PC-9 (cell line): Measurements from ENCODE around the gene KRT3. TPM values are rescaled to one million over a fixed set of nuclear protein-coding genes. Genes with fewer than 3 reads are reported as not detected.

Source experiments
- BruUV-seq: library from RNA; stranded (reverse); fragments of 400-500 nt; replicated peaks from 2 replicates; lab custom pipeline; 2021; lab: Mats Ljungman, UMichigan
- CTCF ChIA-PET: fragments of 300-600 bp; sonication (Branson Sonifier 250); formaldehyde crosslinking; loops from one replicate; lab custom pipeline; 2022; ENCODE audit warnings: antibody characterized with exemption; lab: Charles Lee
- POLR2A ChIA-PET: fragments of 300-600 bp; sonication (Branson Sonifier 250); formaldehyde crosslinking; loops from one replicate; lab custom pipeline; 2022; ENCODE audit warnings: antibody characterized with exemption; ENCODE audit not compliant: unreplicated experiment; lab: Charles Lee
- DNase-seq, 2 experiments: peaks; one replicate each; pipeline versions ENCODE4 v3.0.0 to v3.0.0-alpha.2; 2015 to 2022; ENCODE audit warnings: mixed read lengths in 1 of 2
- H2AFZ ChIP-seq: fragments of 200-600 bp; sonication (generic); 2 replicates; pipeline ENCODE4 v1.8.1; 2017; ENCODE audit warnings: antibody characterized with exemption
- H3F3A ChIP-seq: fragments of 200-600 bp; sonication (generic); 2 replicates; pipeline ENCODE4 v1.8.1; 2017; ENCODE audit warnings: antibody characterized with exemption, mild to moderate bottlenecking, low read depth; ENCODE audit not compliant: insufficient read depth
- H3K27ac ChIP-seq: fragments of 200-600 bp; sonication (generic); 2 replicates; pipeline ENCODE4 v1.6.1; 2016; ENCODE audit warnings: mixed run types
- H3K27me3 ChIP-seq: fragments of 200-600 bp; sonication (generic); 2 replicates; pipeline ENCODE4 v1.6.1; 2016; ENCODE audit warnings: low read depth, mixed run types; ENCODE audit not compliant: insufficient read depth
- H3K36me3 ChIP-seq: fragments of 200-600 bp; sonication (generic); 2 replicates; pipeline ENCODE4 v1.6.1; 2016; ENCODE audit warnings: low read depth, mixed run types
- H3K4me1 ChIP-seq: fragments of 200-600 bp; sonication (generic); replicated peaks from 2 replicates; pipeline ENCODE4 v1.6.1; 2016; ENCODE audit warnings: mixed run types; ENCODE audit not compliant: insufficient read depth
- H3K4me2 ChIP-seq: fragments of 200-600 bp; sonication (generic); 2 replicates; pipeline ENCODE4 v1.6.1; 2017; ENCODE audit warnings: mixed run types
- H3K4me3 ChIP-seq: fragments of 200-600 bp; sonication (generic); 2 replicates; pipeline ENCODE4 v1.6.1; 2016; ENCODE audit warnings: mixed run types
- H3K79me2 ChIP-seq: fragments of 200-600 bp; sonication (generic); 2 replicates; pipeline ENCODE4 v1.6.1; 2017; ENCODE audit warnings: low read depth, mixed run types
- H3K9me2 ChIP-seq: fragments of 200-600 bp; sonication (generic); 2 replicates; pipeline ENCODE4 v1.8.1; 2017; ENCODE audit warnings: mild to moderate bottlenecking; ENCODE audit not compliant: insufficient read depth
- H3K9me3 ChIP-seq: fragments of 200-600 bp; sonication (generic); 2 replicates; pipeline ENCODE4 v1.8.1; 2016; ENCODE audit warnings: low read depth; ENCODE audit not compliant: insufficient read depth
- H4K20me1 ChIP-seq: fragments of 200-600 bp; sonication (generic); 2 replicates; pipeline ENCODE4 v1.8.1; 2017; ENCODE audit not compliant: insufficient read depth
- EZH2 ChIP-seq: fragments of 200-600 bp; sonication (generic); IDR thresholded peaks from 2 replicates; pipeline ENCODE4 v1.8.0; 2017; ENCODE audit warnings: antibody characterized with exemption, low read depth
- intact Hi-C: fragments of 100-400 bp; cut with micrococcal nuclease; formaldehyde crosslinking; loops from one replicate; pipeline ENCODE4 v1.10.0; 2022; ENCODE audit not compliant: unreplicated experiment
- total RNA-seq: library from RNA; stranded (reverse); gene quantifications from 2 replicates; pipeline ENCODE4 v1.2.3, GENCODE V29; 2021
- TF ChIP-seq, protein P1 (sequence below): fragments of 200-600 bp; sonication (generic); conservative IDR thresholded peaks from 2 replicates; pipeline ENCODE4 v1.6.1; 2017; ENCODE audit warnings: mixed run types, antibody characterized with exemption, mild to moderate bottlenecking, moderate library complexity

KRT3 gene
- total RNA-seq, 1 experiment from 2014 or later = 0.24 TPM

DNA sequence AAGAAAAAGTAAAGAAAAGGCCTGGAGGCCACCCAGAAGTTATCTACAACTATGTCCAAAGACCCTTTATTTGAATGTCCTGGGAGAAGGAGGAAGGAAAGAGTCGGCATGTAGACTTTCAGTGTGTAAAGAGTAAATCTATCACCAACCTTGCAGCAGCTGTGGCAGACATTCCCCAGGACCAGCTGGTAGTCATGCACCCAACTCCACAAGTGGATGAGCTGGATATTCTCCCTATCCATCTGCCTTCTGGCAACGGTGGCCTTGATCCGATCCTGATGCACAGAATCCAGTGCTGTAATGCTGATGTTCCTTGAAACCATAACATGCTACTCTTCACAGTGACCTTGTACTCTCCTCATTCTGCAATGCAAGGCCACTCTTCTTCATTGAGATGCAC is 46.1 kb downstream of the KRT3 start:
- no peak overlapping the region for H3K4me2 ChIP-seq
- no TSS peak for BruUV-seq
- H3K4me3 ChIP-seq = no peak overlapping the region
- intact Hi-C loops = no loop called here
- POLR2A ChIA-PET = no interaction called here
- H2AFZ ChIP-seq = no peak overlapping the region
- no peaks in the 10 kb centered on the region for H3K27me3 ChIP-seq
- H3K9me2 ChIP-seq = no peaks in the 10 kb centered on the region
- CTCF ChIA-PET = no interaction called here
- H3K27ac ChIP-seq = no peak overlapping the region
- H4K20me1 ChIP-seq = no peaks in the 10 kb centered on the region
- no peaks in the 10 kb centered on the region for H3K9me3 ChIP-seq
- no peaks in the 10 kb centered on the region for H3K36me3 ChIP-seq
- H3K79me2 ChIP-seq = no peaks in the 10 kb centered on the region
- H3F3A ChIP-seq = no peaks in the 10 kb centered on the region
- no peaks in the 10 kb centered on the region for H3K4me1 ChIP-seq
- TF ChIP-seq, protein P1, sequence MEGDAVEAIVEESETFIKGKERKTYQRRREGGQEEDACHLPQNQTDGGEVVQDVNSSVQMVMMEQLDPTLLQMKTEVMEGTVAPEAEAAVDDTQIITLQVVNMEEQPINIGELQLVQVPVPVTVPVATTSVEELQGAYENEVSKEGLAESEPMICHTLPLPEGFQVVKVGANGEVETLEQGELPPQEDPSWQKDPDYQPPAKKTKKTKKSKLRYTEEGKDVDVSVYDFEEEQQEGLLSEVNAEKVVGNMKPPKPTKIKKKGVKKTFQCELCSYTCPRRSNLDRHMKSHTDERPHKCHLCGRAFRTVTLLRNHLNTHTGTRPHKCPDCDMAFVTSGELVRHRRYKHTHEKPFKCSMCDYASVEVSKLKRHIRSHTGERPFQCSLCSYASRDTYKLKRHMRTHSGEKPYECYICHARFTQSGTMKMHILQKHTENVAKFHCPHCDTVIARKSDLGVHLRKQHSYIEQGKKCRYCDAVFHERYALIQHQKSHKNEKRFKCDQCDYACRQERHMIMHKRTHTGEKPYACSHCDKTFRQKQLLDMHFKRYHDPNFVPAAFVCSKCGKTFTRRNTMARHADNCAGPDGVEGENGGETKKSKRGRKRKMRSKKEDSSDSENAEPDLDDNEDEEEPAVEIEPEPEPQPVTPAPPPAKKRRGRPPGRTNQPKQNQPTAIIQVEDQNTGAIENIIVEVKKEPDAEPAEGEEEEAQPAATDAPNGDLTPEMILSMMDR = no peak
- TF ChIP-seq EZH2 = no peak
- no peak for DNase-seq

DNA sequence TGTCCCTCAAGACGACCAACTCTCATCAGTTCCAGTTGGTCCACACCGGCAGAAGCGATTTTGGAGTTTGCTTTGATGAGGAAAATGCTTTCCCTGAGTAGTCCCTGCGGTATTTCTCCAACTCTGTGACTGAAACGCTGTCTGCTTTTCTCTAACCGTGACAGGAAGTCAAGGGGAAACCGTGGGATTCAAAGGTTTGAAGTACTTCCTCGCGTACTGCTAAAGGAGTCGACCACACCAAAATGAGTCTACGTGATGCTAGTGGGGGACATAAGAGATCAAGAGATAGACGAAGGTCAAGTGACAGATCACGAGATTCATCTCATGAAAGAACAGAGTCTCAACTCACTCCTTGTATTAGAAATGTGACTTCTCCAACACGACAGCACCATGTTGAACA is 47.3 kb downstream of the KRT3 start:
- no TSS peak for BruUV-seq
- no peaks in the 10 kb centered on the region for H3F3A ChIP-seq
- H2AFZ ChIP-seq = no peak overlapping the region
- no peaks in the 10 kb centered on the region for H3K79me2 ChIP-seq
- no peak for TF ChIP-seq EZH2
- TF ChIP-seq, protein P1 = no peak
- no peaks in the 10 kb centered on the region for H3K9me3 ChIP-seq
- H3K27ac ChIP-seq = no peak overlapping the region
- no peak for DNase-seq
- ChIA-PET CTCF (no interaction called here), POLR2A (no interaction called here)
- intact Hi-C loops = no loop called here
- H3K36me3 ChIP-seq = no peaks in the 10 kb centered on the region
- no peaks in the 10 kb centered on the region for H3K9me2 ChIP-seq
- H4K20me1 ChIP-seq = no peaks in the 10 kb centered on the region
- no peak overlapping the region for H3K4me2 ChIP-seq
- no peaks in the 10 kb centered on the region for H3K27me3 ChIP-seq
- no peaks in the 10 kb centered on the region for H3K4me1 ChIP-seq
- no peak overlapping the region for H3K4me3 ChIP-seq

DNA sequence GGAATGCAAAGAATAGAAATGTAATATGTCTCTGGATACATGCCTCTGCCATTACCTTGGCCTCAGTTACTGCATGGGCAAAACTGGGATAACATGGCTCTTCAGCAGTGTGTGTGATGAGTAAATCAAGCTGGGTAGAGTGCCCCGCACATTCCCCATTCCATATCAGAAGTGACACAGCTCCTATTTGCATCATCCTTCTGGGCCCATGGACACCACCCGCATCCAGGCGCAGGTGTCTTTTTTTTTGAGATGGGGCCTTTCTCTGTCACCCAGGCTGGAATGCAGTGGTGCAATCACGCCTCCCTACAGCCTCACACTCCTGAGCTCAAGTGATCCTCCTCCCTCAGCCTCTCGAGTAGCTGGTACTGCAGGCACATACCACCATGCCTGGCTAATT is 50.4 kb downstream of the KRT3 start:
- Histone ChIP-seq H3K36me3 (no peaks in the 10 kb centered on the region), H3K4me1 (no peaks in the 10 kb centered on the region), H3K9me2 (no peaks in the 10 kb centered on the region), H3K4me3 (no peak overlapping the region), H3K4me2 (no peak overlapping the region), H3F3A (no peaks in the 10 kb centered on the region), H4K20me1 (no peaks in the 10 kb centered on the region), H3K79me2 (no peaks in the 10 kb centered on the region), H3K9me3 (no peaks in the 10 kb centered on the region), H3K27me3 (no peaks in the 10 kb centered on the region), H2AFZ (no peak overlapping the region), H3K27ac (no peak overlapping the region)
- no peak for TF ChIP-seq EZH2
- TF ChIP-seq, protein P1 = no peak
- no peak for DNase-seq
- intact Hi-C loops = no loop called here
- ChIA-PET CTCF (no interaction called here), POLR2A (no interaction called here)
- BruUV-seq = no TSS peak
